Neural progenitor cell (in vitro differentiated cells): Measurements from ENCODE around the gene CCDC85C.

ENCODE experiments used
- CTCF ChIP-seq: fragments of 200-600 bp; sonication (generic); IDR thresholded peaks from 2 replicates; pipeline ENCODE4 v1.5.1; 2017; ENCODE audit warnings: antibody characterized with exemption, mild to moderate bottlenecking
- EZH2phosphoT487 ChIP-seq: fragments of 200-600 bp; sonication (generic); IDR thresholded peaks from 2 replicates; pipeline ENCODE4 v1.6.1; 2017; ENCODE audit warnings: antibody characterized with exemption

- no peak for TF ChIP-seq CTCF
- no peak for TF ChIP-seq EZH2phosphoT487
These were observed 27.0 kb downstream of the CCDC85C start for GRCh38 chr14:99576761-99577705.
